Measurements from ENCODE around the gene ABHD2.

The ABHD2 gene

DNA sequence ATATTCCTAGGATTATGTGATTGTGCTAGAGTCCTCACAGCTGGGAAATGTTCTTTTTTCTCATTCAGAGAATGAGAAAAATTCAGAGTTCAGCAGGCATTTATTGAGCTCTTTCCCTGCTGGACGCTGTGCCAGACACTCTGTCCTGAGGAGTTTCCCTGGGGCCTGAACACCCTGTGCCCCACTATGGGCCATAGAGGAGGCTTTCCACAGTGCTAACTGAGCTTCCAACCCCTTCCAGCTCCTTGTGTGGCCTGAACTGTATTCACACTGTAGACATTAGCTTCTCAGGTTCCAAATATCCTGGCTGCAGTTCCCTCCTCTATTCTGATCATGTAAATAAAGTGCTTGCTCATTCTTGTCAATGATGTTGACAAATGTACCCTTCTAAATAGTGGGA lies 10.0 kb downstream of the ABHD2 start:
- no peak for DNase-seq (ENCODE audit: low read depth, low spot score)

- DNase-seq (ENCODE audit: low read depth, low spot score): no peak
Measured at GRCh38 chr15:89099968-89100367, 11.7 kb downstream of the ABHD2 start.

DNA sequence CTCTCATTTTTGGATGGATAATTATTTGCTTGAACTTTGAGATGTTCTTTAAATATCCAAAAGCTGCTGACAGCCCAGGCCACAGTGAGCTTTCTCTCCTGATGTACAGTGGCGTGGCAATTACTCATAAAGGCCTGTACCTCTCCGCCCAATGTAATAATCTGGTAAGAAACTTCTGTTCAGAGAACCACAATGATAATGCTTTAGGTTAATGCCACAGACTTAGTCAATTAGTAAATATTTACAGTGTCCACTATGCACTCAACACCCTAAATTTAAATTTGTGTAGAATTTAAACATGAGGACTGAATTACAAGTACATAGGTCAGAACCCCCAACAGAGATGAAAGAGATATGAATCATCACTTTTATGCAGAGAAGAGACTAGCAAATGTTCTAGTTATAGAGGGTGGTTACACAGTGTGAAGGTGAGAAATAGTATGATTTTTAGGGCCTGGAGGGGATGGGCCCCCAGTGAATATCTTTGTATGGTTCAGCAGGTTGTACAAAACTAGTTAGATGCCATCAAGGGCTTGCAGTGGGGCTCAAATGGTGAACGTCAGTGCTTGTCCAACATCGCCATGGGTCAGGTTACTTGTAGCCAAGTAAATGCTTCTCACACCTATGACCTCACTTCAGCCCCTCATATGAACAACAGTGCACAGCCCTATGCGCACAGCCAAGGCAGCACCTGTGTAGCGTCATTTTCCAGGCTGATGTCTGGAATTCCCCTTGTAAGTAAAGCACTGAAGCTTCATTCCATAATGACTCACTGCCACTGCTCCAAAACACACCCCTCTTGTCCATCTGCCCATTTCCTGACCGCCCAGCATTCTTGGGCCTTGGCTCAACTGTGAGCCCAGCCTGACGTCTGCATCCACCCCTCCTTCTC lies 13.3 kb downstream of the ABHD2 start:
- no peak for DNase-seq (ENCODE audit: low read depth, low spot score)

DNA sequence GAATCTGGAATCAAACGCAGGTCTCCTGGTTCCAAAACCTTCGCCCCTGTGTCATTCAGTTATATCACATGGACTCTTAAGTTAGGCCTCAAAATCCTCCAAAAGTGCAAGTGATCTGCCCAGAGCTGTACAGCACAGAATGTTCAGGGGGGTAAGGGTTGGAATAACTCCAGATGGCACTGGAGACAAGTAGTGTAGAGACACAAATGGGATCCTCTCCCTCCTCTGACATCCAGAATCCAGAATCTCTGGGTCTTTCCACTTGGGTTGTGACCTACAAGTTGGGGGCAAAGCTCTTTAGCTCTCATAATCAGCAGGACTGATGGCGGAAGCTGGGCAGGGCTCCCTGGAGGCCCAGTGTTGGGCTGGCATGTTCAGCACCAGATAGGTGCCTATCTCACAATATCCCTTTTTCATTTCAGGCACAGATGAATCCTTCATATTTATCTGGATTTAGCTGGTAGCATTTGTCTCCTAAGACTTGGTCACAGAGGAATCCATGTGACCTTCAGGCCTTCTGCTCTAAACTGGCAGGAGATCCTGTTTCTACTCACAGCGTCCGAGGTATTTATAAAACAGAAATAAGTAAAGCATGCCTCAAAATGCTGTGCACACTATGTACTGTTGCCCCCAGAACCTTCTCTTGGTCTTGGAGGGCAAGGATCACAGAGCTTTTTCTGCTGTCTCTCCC lies 15.4 kb downstream of the ABHD2 start:
- DNase-seq (ENCODE audit: low read depth, low spot score): no peak

- DNase-seq (ENCODE audit: low read depth, low spot score): no peak
Measured at GRCh38 chr15:89104172-89104564, 15.9 kb downstream of the ABHD2 start.

- DNase-seq (ENCODE audit: low read depth, low spot score): no peak
Measured at GRCh38 chr15:89105147-89105546, 16.9 kb downstream of the ABHD2 start.

DNA sequence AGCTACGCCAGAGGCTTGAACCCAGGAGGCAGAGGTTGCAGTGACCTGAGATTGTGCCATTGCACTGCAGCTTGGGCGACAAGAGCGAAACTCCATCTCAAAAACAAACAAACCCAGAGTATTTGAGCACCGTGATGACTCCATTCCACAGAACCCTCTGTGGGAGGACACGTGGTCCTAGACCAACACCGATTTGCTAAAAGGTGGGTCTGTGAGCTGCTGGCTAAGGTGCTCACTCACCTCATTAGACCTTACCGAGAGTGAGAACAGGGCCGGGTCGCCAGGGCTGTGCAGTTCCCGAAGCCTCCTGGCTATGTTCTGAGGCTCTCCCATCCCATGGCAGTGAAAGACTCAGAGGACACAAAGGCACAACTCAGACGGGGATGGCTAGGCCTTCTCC lies 17.9 kb downstream of the ABHD2 start:
- DNase-seq (ENCODE audit: low read depth, low spot score): no peak

DNA sequence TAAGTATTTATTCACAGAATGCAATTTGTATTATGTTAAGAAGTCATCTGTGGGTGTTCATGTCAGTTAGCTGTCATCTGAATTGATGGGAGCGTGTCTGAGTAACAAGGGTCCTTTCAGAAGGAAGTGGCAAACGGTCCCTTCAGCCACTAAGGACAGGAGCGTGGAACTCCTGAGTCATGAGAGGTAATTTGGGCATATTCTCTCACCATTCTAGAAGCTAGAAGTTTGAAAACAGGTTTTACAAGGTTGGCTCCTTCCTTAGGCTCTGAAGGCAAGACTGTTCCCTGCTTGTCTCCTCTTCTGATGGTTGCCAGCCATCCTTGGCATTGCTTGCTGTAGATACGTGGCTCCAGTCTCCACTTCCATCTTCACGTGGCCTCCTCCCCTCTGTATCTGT lies 19.7 kb downstream of the ABHD2 start:
- no peak for DNase-seq (ENCODE audit: low read depth, low spot score)

GRCh38 chr15:89108835-89109234 lies 20.6 kb downstream of the ABHD2 start:
- no peak for DNase-seq (ENCODE audit: low read depth, low spot score)

GRCh38 chr15:89109238-89109637 lies 21.0 kb downstream of the ABHD2 start:
- no peak for DNase-seq (ENCODE audit: low read depth, low spot score)

DNA sequence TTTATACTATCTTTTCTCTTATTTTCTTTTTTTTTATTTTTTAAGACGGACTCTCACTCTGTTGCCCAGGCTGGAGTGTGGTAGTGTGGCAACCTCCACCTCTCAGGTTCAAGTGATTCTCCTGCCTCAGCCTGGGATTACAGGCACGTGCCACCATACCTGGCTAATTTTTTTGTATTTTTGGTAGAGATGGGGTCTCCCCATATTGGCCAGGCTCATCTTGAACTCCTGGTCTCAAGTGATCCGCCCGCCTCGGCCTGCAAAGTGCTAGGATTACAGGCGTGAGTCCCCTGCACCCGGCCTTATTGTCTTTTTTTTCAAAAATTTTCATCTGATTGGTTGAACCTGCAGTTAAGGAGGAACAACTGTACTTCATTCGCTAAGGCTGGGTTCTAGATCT lies 21.8 kb downstream of the ABHD2 start:
- DNase-seq (ENCODE audit: low read depth, low spot score): no peak

GRCh38 chr15:89111352-89111751 lies 23.1 kb downstream of the ABHD2 start:
- no peak for DNase-seq (ENCODE audit: low read depth, low spot score)

- no peak for DNase-seq (ENCODE audit: low read depth, low spot score)
Measured at GRCh38 chr15:89111961-89112340, 23.7 kb downstream of the ABHD2 start.

DNA sequence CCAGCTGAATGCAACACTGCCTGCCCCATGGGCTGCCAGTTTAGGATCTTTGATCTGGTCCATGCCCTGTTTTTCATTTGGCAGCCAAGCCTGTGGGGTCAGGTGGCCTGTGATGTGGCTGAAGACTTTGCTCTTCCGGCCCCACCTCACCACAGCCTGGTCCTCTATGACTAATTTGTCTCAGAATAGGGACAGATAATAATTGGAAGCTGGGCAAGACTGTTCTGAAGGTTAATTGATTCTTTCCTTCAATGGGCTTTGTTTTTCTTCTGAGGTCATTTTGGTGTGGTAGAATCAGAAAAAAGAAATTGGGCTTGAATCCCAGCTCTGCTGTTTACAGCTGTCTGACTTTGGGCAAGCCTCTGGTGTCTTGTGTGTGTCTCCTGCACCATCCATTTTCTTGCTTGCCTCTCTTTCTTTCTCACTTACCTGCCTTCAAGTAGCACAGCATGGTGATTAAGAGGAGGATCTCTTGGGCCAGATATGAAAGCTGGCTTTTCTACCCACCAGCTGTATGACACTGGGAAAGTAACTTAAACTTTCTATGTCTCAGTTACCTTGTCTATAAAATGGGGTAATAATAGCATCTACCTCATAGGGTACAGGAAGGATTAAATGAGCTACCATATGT lies 24.2 kb downstream of the ABHD2 start:
- no peak for DNase-seq (ENCODE audit: low read depth, low spot score)

DNA sequence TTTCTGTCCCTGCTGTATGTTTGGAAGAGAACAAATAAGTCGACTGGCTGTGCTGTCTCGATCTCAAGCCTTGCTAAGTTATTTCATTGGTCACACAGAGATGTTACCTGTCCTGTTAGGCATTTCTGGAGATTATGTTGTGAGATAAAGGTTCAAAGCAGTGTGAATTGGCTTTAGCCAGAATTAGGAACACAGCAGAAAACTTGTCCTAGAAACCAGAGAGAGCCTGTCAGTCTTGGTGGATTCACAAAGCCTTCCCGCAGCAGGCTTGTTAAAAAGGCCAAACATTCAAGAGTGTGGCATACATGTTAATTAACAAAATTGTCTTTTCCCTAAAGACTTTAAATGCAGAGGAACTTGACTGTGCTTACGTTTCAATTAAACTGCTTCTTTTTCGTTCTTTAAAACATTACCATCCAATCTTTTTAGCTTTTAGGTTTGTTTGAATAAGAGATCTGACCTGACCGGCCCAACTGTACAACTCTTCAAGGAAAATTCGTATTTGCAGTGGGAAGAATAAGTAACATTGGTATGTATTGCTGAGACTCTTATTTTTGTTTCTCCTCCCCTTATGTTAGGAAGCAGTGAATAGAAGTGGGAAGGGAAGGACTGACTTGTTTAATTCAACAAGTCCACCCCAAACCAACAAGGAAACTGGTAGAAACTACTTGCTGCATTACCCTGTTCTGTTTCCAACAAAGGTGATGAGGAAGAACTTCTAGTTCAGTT lies 25.2 kb downstream of the ABHD2 start:
- DNase-seq (ENCODE audit: low read depth, low spot score): no peak

GRCh38 chr15:89114990-89115389 lies 26.7 kb downstream of the ABHD2 start:
- DNase-seq (ENCODE audit: low read depth, low spot score): no peak

GRCh38 chr15:89115547-89115946 lies 27.3 kb downstream of the ABHD2 start:
- DNase-seq (ENCODE audit: low read depth, low spot score): no peak

DNA sequence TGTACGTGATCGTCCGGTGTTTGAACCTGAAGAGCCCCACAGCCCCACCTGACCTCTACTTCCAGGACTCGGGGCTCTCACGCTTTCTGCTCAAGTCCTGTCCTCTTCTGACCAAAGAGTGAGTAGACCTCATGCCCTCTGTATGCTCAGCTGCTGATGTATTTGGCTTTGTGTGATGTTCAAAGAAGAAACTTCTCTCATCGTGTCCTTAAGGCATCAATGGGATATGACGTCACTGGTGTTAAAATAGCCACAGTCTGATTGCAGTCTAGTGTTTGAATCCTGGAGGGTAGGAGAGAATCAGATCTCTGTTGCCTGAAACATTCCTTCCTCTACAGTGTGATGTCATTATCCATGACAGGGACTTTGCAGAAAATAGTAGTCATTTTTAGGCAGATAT lies 28.1 kb downstream of the ABHD2 start:
- no peak for DNase-seq (ENCODE audit: low read depth, low spot score)

- no peak for DNase-seq (ENCODE audit: low read depth, low spot score)
Measured at GRCh38 chr15:89117790-89118189, 29.5 kb downstream of the ABHD2 start.

DNA sequence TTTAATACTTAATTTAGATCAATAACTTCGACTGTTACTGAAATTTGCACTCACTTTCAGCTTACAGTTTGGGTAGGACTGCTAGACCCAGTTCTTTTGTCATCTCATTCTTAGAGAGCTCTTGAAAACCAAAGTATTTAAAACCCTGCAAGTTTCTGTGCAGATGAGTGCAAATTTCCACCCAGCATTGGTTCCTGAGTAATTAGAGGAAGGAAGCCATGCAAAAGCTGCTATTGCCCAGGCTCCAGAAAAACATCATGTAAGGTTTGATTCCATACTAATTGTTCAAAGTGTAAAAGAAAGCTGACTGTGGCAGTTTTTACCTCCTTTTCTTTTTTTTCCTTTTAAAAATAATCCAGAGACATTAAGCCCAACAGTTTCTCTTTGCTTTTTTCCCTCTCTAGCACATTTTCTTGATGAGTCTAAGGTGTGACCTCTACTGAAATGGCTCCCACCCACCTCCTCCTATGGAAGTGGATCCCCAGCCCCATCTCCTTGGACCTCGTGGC lies 30.3 kb downstream of the ABHD2 start:
- no peak for DNase-seq (ENCODE audit: low read depth, low spot score)

DNA sequence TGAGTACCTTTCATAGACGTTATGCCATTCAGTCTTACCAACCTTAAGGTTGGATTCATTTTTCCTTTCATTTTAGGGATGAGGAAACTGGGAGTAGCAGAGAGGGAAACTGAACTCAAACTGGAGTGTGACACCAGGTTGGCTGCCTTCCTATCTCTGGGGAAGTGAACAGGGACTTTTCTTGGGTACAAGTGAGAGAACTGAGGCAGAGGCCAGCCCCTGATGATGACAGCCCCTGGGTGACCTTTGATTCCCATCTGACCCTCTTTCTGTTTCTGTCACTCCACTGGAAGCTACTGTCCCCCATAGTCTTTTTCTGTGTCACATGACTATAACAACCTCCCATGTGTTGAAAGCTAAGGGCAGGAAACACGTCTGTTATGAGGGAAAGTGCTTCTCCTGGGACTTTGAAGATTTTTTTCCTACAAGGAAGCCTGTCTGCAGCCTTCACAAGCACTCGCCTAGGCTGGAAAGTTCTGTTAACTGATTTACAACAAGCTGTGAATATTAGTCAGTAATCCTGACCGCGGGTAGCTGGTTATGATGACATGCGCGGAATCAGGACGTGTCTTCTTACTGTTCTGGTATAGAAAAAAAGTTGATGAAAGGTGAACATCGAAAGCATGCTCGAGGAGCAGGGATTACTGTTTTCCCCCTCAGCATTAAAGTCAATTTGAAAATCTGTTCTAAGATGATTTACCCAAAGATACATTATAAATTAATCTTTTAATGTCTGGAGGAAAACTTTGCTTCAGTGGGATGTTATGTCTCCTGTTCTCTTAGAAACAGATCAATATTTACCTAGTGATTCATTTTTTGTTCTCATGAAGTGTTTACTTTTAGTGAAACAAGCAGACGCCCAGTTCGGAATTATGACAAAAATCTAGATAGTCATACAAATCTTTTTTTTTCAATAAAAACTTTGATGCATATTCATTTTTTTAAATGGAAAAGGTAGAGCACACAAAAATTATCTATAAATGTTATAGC lies 31.5 kb downstream of the ABHD2 start:
- no peak for DNase-seq (ENCODE audit: low read depth, low spot score)

Measured in activated naive CD8-positive, alpha-beta T cell treated with anti-CD3 and anti-CD28 coated beads, Interleukin-2, amount 50 U/mL, for 16 hours (primary cell).